ENCODE measurements around the gene GRB10. TPM values are rescaled to one million over a fixed set of nuclear protein-coding genes. Genes with fewer than 3 reads are reported as not detected.

Gene GRB10
- total RNA-seq, 4 donors from 2014 or later, result 28.5 to 58.0 (median 53.0) TPM

DNA sequence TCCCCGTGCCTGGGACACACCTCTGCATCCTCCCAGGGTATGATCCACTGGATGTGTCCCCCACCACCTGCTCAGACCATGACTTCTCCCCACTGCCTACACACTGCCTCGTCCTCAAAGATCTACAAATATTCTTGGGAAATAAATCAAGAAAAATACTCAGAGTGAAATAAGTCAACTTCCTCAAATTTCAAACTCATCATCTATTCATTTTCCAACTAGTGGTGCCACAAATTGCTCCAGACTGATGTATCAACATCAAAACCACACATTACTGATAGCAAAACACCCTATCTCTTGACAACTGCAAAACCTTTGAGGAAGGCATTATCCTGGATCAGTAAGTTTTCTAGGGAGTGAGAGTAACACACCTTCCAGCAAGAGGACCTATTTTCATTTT, 87.7 kb downstream of the GRB10 start:
- peaks cover 0 to 44% (median 0%) of the 10 kb centered on the region in 3 donors for H3K4me1 ChIP-seq
- no peaks in the 10 kb centered on the region for H3K27me3 ChIP-seq
- WGBS, 2 donors (ENCODE audit: low coverage in 1 of 2), result 57 to 100% methylated on average over 1 to 2 of the region's 2 CpGs
- H3K4me3 ChIP-seq, result no peak overlapping the region
- no peak for TF ChIP-seq POLR2AphosphoS5 (IDR thresholded peaks at IDR 0.05)
- no peak for TF ChIP-seq POLR2A (IDR thresholded peaks at IDR 0.05)
- TF ChIP-seq CTCF (IDR thresholded peaks at IDR 0.05), result no peak
- TF ChIP-seq EP300 (IDR thresholded peaks at IDR 0.05), result no peak
- no peaks in the 10 kb centered on the region for H3K36me3 ChIP-seq
- H3K27ac ChIP-seq, result no peak overlapping the region
- no peak for ATAC-seq
- no peaks in the 10 kb centered on the region for H3K9me3 ChIP-seq

GRCh38 chr7:50693455-50694130, 89.1 kb downstream of the GRB10 start:
- Histone ChIP-seq H3K4me3 (no peak overlapping the region), H3K4me1 (peaks cover 0 to 45% (median 0%) of the 10 kb centered on the region in 3 donors)
- WGBS, 2 donors (ENCODE audit: low coverage in 1 of 2), result 47 to 75% methylated on average over 2 to 8 of the region's 8 CpGs

GRCh38 chr7:50690541-50691011, 92.1 kb downstream of the GRB10 start:
- no peaks in the 10 kb centered on the region for H3K9me3 ChIP-seq
- H3K4me3 ChIP-seq, result no peak overlapping the region
- H3K36me3 ChIP-seq, result peaks cover 0 to 12% of the 10 kb centered on the region in 2 donors
- H3K4me1 ChIP-seq, result peaks cover 3 to 59% (median 13%) of the 10 kb centered on the region in 3 donors
- ATAC-seq, result no peak
- H3K27ac ChIP-seq, result peak overlapping the region in 2 of 4 donors; percentile 38 to 51
- WGBS, 2 donors (ENCODE audit: low coverage in 1 of 2), result 50 to 75% methylated on average over 10 to 11 of the region's 11 CpGs
- TF ChIP-seq EP300 (IDR thresholded peaks at IDR 0.05) (no peak), CTCF (IDR thresholded peaks at IDR 0.05) (no peak), POLR2AphosphoS5 (IDR thresholded peaks at IDR 0.05) (no peak), POLR2A (IDR thresholded peaks at IDR 0.05) (no peak)
- no peaks in the 10 kb centered on the region for H3K27me3 ChIP-seq

More at GRCh38 chr7:50693455-50694130, 89.1 kb downstream of the GRB10 start:
- TF ChIP-seq EP300 (IDR thresholded peaks at IDR 0.05) (no peak), CTCF (IDR thresholded peaks at IDR 0.05) (no peak), POLR2A (IDR thresholded peaks at IDR 0.05) (no peak), POLR2AphosphoS5 (IDR thresholded peaks at IDR 0.05) (no peak)
- no peaks in the 10 kb centered on the region for H3K27me3 ChIP-seq
- no peak overlapping the region for H3K27ac ChIP-seq
- H3K9me3 ChIP-seq, result no peaks in the 10 kb centered on the region
- peaks cover 0 to 12% of the 10 kb centered on the region in 2 donors for H3K36me3 ChIP-seq
- ATAC-seq, result no peak

DNA sequence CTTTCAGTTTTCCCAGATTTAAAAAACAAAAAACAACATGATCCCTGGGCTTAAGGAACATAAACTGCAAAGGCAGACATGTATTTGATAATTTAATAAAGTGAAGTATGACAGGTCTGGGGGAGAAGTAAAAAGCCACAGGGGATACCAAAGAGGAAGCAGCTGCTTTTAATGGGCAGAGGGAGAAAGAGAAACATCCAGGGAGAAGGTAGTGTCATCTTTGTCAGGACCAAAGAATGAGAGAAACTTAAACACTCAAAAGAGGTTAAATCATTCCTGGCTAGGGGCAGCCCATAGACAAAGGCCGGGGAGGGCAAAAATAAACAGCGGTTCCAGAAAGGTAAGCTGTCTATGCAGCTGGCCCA, 94.5 kb downstream of the GRB10 start:
- peak overlapping the region in 3 of 4 donors; percentile 30 to 82 (median 67) for H3K27ac ChIP-seq
- H3K4me1 ChIP-seq, result peaks cover 6 to 63% (median 19%) of the 10 kb centered on the region in 3 donors
- no peaks in the 10 kb centered on the region for H3K27me3 ChIP-seq
- WGBS, 2 donors (ENCODE audit: low coverage in 1 of 2), result 0 to 80% methylated on average over 1 to 2 of the region's 2 CpGs
- no peak for ATAC-seq
- H3K36me3 ChIP-seq, result peaks cover 0 to 12% of the 10 kb centered on the region in 2 donors
- no peaks in the 10 kb centered on the region for H3K9me3 ChIP-seq
- TF ChIP-seq EP300 (IDR thresholded peaks at IDR 0.05) (no peak), CTCF (IDR thresholded peaks at IDR 0.05) (no peak), POLR2A (IDR thresholded peaks at IDR 0.05) (no peak), POLR2AphosphoS5 (IDR thresholded peaks at IDR 0.05) (no peak)
- no peak overlapping the region for H3K4me3 ChIP-seq

All from gastroesophageal sphincter (tissue), 4 donors.